Psoas muscle (tissue), 8 donors: ENCODE data around the gene NOL8. TPM values are rescaled to one million over a fixed set of nuclear protein-coding genes. Genes with fewer than 3 reads are reported as not detected.

Experiments used
- ATAC-seq, 4 donors: fragments of 200-7000 bp; cut with Tn5 transposase; one replicate each; pipeline ENCODE4 v1.9.1; 2020; ENCODE audit warnings: moderate library complexity in 3 of 4, mild to moderate bottlenecking in 2 of 4
- DNase-seq, 2 donors: peaks; one replicate each; pipeline ENCODE4 v3.0.0-alpha.2; 2020
- H3K27ac ChIP-seq: fragments of 200-600 bp; one replicate; pipeline ENCODE4 v1.8.0; 2022
- H3K27me3 ChIP-seq, 3 donors: fragments of 200-600 bp in 1 of 3; one replicate each; pipeline versions ENCODE4 v1.6.1 to v1.8.0; 2013 to 2022; ENCODE audit warnings: low read length in 2 of 3, mild to moderate bottlenecking in 2 of 3, moderate library complexity in 1 of 3; ENCODE audit not compliant: insufficient read depth in 3 of 3
- H3K36me3 ChIP-seq, 2 donors: fragments of 200-600 bp in 1 of 2; one replicate each; pipeline versions ENCODE4 v1.6.1 to v1.8.0; 2013 to 2022; ENCODE audit warnings: low read depth in 1 of 2, mild to moderate bottlenecking in 1 of 2, moderate library complexity in 1 of 2; ENCODE audit not compliant: insufficient read depth in 1 of 2
- H3K4me1 ChIP-seq: fragments of 200-600 bp; one replicate; pipeline ENCODE4 v1.8.0; 2022
- H3K4me3 ChIP-seq: fragments of 200-600 bp; one replicate; pipeline ENCODE4 v1.8.0; 2022; ENCODE audit warnings: mild to moderate bottlenecking
- H3K9me3 ChIP-seq: fragments of 200-600 bp; one replicate; pipeline ENCODE4 v1.8.0; 2022
- WGBS, 3 donors: extraction: QIAGEN DNeasy Blood & Tissue Kit; methylation state at CpG; one replicate each; pipeline versions ENCODE4 v1.1.6 to v1.1.7; 2013; 5-methylcytosine and 5-hydroxymethylcytosine counted together
- intact Hi-C, 2 donors: fragments of 100-400 bp; cut with DNase I; formaldehyde crosslinking; loops; one replicate each; pipeline versions ENCODE4 v1.11.0 to v1.14.2; 2022
- polyA plus RNA-seq, 3 donors: library from polyadenylated mRNA; stranded (reverse); fragments of 200-250 nt; gene quantifications; one replicate each; pipeline ENCODE4 v1.2.3, GENCODE V29; 2013
- total RNA-seq, 4 donors: library from RNA; stranded (reverse); fragmentation: NEBNext Ultra II Directional in 2 of 4; extraction: Animal tissue kit (Norgen Biotek cat#: 25700) in 2 of 4; gene quantifications; one replicate each; pipeline versions ENCODE4 v1.2.1 to v1.2.4, GENCODE V29; 2021 to 2023
- TF ChIP-seq, protein P1 (sequence below): fragments of 200-600 bp; IDR thresholded peaks from one replicate; pipeline ENCODE4 v1.8.0; 2022; ENCODE audit warnings: antibody characterized with exemption
- donor health status: healthy with polysubstance abuse.
- donor health status: DM: no; HTN: no; CAD: no; lungs with moderate emphysema.
- donor health status: Bipolar disorder and iron deficiency.
- donor health status: healthy.
- donor health status: DM: yes; HTN: yes; CAD: no.
- donor health status: DM: no; HTN: no; CAD: no.
- donor health status: DM: no; HTN: no; CAD: no.
- donor health status: DM: yes; HTN: yes; CAD: no.

Gene NOL8
- total and polyA plus RNA-seq, 7 donors = 11.2 to 29.4 (median 17.4) TPM

DNA sequence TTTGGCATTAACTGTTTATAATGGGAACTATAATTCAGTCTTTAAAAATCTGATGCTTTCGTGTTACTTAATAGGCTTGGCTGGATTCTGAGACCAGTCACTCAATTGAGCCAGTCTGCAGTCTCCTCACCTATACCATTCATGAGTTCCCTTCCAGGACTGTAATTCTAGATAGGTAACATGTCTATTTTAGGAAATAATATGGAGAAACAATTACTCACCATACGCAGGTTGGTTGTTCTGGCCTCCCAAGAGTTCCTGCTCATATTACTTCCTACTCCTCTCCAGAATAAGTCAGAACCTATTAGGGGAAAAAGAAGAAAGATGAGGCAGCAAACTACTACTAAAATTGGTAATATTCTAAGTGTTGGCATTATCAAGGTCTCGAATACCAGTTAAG, 27.1 kb downstream of the NOL8 start:
- Histone ChIP-seq H3K4me3 (no peak overlapping the region), H3K4me1 (peaks cover 9% of the 10 kb centered on the region), H3K27me3 (no peaks in the 10 kb centered on the region), H3K9me3 (no peaks in the 10 kb centered on the region), H3K36me3 (peaks cover 2 to 67% of the 10 kb centered on the region in 2 donors), H3K27ac (peak overlapping the region; percentile 74)
- WGBS, 3 donors = 63 to 76% (median 68%) methylated on average over 3 of the region's 3 CpGs
- no peak for DNase-seq
- intact Hi-C loops = no loop called here
- TF ChIP-seq, protein P1, sequence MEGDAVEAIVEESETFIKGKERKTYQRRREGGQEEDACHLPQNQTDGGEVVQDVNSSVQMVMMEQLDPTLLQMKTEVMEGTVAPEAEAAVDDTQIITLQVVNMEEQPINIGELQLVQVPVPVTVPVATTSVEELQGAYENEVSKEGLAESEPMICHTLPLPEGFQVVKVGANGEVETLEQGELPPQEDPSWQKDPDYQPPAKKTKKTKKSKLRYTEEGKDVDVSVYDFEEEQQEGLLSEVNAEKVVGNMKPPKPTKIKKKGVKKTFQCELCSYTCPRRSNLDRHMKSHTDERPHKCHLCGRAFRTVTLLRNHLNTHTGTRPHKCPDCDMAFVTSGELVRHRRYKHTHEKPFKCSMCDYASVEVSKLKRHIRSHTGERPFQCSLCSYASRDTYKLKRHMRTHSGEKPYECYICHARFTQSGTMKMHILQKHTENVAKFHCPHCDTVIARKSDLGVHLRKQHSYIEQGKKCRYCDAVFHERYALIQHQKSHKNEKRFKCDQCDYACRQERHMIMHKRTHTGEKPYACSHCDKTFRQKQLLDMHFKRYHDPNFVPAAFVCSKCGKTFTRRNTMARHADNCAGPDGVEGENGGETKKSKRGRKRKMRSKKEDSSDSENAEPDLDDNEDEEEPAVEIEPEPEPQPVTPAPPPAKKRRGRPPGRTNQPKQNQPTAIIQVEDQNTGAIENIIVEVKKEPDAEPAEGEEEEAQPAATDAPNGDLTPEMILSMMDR = no peak
- peak; percentile 53 to 66 (median 60) for ATAC-seq

DNA sequence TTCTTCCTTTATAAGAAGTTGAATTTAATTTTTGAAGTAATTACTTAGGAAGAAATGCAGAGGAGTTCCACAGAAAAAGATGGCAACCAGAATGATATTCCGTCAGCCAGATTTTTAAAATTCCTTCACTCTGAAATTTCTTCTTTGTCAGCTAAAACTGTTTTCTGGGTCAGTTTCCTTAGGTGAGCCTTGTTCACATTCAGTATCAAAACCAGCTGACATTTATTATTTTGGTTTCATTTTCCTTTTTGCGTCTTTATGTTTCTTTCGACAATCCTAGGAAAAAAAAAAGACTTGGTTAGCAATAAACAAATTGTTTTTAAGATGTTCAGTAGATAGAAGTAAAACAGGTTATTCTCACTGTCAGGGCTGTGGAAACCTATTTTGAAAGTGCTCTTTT, 27.5 kb downstream of the NOL8 start:
- ATAC-seq = no peak
- Histone ChIP-seq H3K27me3 (no peaks in the 10 kb centered on the region), H3K4me1 (peaks cover 13% of the 10 kb centered on the region), H3K36me3 (peaks cover 0 to 63% of the 10 kb centered on the region in 2 donors), H3K9me3 (no peaks in the 10 kb centered on the region), H3K27ac (peak overlapping the region; percentile 74), H3K4me3 (no peak overlapping the region)
- intact Hi-C loops = no loop called here
- TF ChIP-seq, protein P1 = no peak
- 93 to 99% (median 95%) methylated on average over 3 of the region's 3 CpGs for whole genome bisulfite sequencing, 3 donors
- no peak for DNase-seq

DNA sequence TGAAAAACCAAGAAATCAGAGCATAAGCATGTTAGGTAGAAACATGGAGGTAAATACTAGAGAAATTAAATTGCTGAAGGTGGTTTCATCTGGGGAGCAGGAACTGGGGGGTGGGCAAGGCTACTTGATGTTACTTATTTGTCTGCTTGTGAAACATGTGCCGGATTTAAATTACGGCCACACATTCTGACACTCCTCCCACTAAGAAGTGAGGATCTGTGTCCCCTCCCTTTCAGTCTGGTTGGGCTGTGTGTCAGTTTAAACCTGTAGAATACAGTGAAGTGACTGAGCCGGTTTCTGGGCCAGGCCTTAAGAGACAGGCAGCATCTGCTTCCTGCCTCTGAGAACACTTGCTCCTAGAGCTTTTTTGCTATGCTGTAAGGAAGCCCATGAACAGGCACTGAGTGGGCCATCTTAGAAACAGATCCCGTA, 29.3 kb downstream of the NOL8 start:
- no peaks in the 10 kb centered on the region for H3K9me3 ChIP-seq
- ATAC-seq = no peak
- no peak overlapping the region for H3K4me3 ChIP-seq
- peaks cover 0 to 45% of the 10 kb centered on the region in 2 donors for H3K36me3 ChIP-seq
- intact Hi-C loops = no loop called here
- TF ChIP-seq, protein P1 = no peak
- peak overlapping the region; percentile 30 for H3K27ac ChIP-seq
- H3K4me1 ChIP-seq = peaks cover 19% of the 10 kb centered on the region
- WGBS, 3 donors = 66 to 80% (median 73%) methylated on average over 4 of the region's 4 CpGs
- H3K27me3 ChIP-seq = no peaks in the 10 kb centered on the region
- no peak for DNase-seq

DNA sequence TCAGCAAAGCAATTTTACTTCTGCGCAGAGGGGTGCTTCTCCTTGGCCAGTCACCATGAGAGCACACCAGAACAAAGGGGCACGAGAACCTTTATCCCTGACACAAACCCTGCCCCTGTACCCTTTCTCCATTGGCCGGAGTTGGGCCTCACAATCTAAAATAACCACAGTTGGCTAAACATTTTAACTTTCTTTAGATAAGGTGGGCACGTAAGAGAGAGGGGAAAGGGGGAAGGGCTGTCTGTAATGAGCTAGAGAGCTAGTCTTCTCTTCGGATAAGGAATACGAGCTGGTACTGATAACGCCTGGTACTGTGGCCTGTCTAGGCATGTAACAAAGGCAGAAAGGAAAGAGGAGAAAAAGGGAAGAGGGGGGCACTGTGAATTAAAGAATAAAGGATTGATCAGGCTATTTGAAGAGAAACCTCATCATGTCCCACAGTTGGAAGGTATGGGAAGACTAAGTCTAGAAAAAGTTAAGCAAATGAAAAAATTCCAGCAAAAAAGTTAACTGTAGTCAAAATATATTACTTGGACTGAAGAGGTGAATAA, 29.8 kb downstream of the NOL8 start:
- TF ChIP-seq, protein P1 = no peak
- 92 to 98% (median 93%) methylated on average over 7 of the region's 7 CpGs for WGBS, 3 donors
- DNase-seq (no peak), ATAC-seq (no peak)
- Histone ChIP-seq H3K27ac (peak overlapping the region; percentile 92), H3K4me1 (peaks cover 19% of the 10 kb centered on the region), H3K27me3 (no peaks in the 10 kb centered on the region), H3K4me3 (no peak overlapping the region), H3K9me3 (no peaks in the 10 kb centered on the region), H3K36me3 (peaks cover 0 to 40% of the 10 kb centered on the region in 2 donors)
- intact Hi-C loops = no loop called here

DNA sequence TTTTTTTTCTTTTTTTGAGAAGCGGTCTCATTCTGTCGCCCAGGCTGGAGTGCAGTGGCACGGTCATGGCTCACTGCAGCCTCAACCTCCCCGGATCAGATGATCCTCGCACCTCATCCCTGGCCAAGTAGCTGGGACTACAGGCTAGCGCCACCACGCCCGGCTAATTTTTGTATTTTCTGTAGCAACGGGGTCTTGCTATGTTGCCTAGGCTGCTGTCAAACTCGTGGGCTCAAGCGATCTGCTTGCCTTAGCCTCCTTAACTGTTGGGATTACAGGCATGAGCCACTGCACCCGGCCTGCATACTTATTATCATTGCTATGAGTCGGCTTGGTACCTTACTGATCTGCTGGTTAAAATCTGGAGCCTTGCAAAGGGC, 30.9 kb downstream of the NOL8 start:
- ATAC-seq = peak; percentile 7 to 45 (median 30)
- intact Hi-C loops = no loop called here

More for the DNA sequence above, 30.9 kb downstream of the NOL8 start:
- Histone ChIP-seq H3K4me3 (peak overlapping the region; percentile 92), H3K27ac (peak overlapping the region; percentile 92), H3K4me1 (peaks cover 19% of the 10 kb centered on the region), H3K9me3 (no peaks in the 10 kb centered on the region), H3K27me3 (no peaks in the 10 kb centered on the region), H3K36me3 (peaks cover 0 to 30% of the 10 kb centered on the region in 2 donors)
- no peak for DNase-seq
- 9 to 16% (median 14%) methylated on average over 13 of the region's 13 CpGs for WGBS, 3 donors
- TF ChIP-seq, protein P1 = no peak
